ENCODE data around the gene AASDHPPT. TPM values are rescaled to one million over a fixed set of nuclear protein-coding genes. Genes with fewer than 3 reads are reported as not detected.

AASDHPPT gene
- total RNA-seq, 1 donor from 2014 or later, result 17.6 TPM

- H3K4me3 ChIP-seq, result no peak overlapping the region
- intact Hi-C loops (cut with DNase I), result no loop called here
- no peaks in the 10 kb centered on the region for H3K4me1 ChIP-seq
- H3K27ac ChIP-seq, result no peak overlapping the region
- no peak for TF ChIP-seq CTCF (IDR thresholded peaks at IDR 0.05)
- H3K9me3 ChIP-seq, result no peaks in the 10 kb centered on the region
- peaks cover 14 to 25% of the 10 kb centered on the region in 2 donors for H3K36me3 ChIP-seq
- DNase-seq (ENCODE audit: low spot score in 2 of 2), result no peak
- no peaks in the 10 kb centered on the region for H3K27me3 ChIP-seq
These were observed 23.9 kb downstream of the AASDHPPT start for GRCh38 chr11:106101370-106101769.

GRCh38 chr11:106101819-106102218, 24.4 kb downstream of the AASDHPPT start:
- H3K4me1 ChIP-seq, result no peaks in the 10 kb centered on the region
- H3K9me3 ChIP-seq, result no peaks in the 10 kb centered on the region
- no peak for DNase-seq (ENCODE audit: low spot score in 2 of 2)
- H3K36me3 ChIP-seq, result peaks cover 11 to 20% of the 10 kb centered on the region in 2 donors
- no peak overlapping the region for H3K27ac ChIP-seq
- no peaks in the 10 kb centered on the region for H3K27me3 ChIP-seq
- TF ChIP-seq CTCF (IDR thresholded peaks at IDR 0.05), result no peak
- no peak overlapping the region for H3K4me3 ChIP-seq
- intact Hi-C loops (cut with DNase I), result no loop called here

GRCh38 chr11:106105986-106106385, 28.5 kb downstream of the AASDHPPT start:
- Histone ChIP-seq H3K27me3 (no peaks in the 10 kb centered on the region), H3K9me3 (no peaks in the 10 kb centered on the region), H3K27ac (no peak overlapping the region), H3K4me1 (no peaks in the 10 kb centered on the region), H3K4me3 (no peak overlapping the region), H3K36me3 (no peaks in the 10 kb centered on the region)
- no peak for DNase-seq (ENCODE audit: low spot score in 2 of 2)
- TF ChIP-seq CTCF (IDR thresholded peaks at IDR 0.05), result no peak
- intact Hi-C loops (cut with DNase I), result no loop called here

- no peak for TF ChIP-seq CTCF (IDR thresholded peaks at IDR 0.05)
- Histone ChIP-seq H3K4me3 (no peak overlapping the region), H3K27ac (no peak overlapping the region), H3K4me1 (no peaks in the 10 kb centered on the region), H3K36me3 (no peaks in the 10 kb centered on the region), H3K27me3 (no peaks in the 10 kb centered on the region), H3K9me3 (no peaks in the 10 kb centered on the region)
- intact Hi-C loops (cut with DNase I), result no loop called here
- DNase-seq (ENCODE audit: low spot score in 2 of 2), result no peak
These were observed 44.3 kb downstream of the AASDHPPT start for GRCh38 chr11:106121570-106122320.

- Histone ChIP-seq H3K9me3 (no peaks in the 10 kb centered on the region), H3K4me3 (no peak overlapping the region), H3K4me1 (no peaks in the 10 kb centered on the region), H3K27ac (no peak overlapping the region), H3K27me3 (no peaks in the 10 kb centered on the region), H3K36me3 (no peaks in the 10 kb centered on the region)
- TF ChIP-seq CTCF (IDR thresholded peaks at IDR 0.05), result no peak
- DNase-seq (ENCODE audit: low spot score in 2 of 2), result no peak
- intact Hi-C loops (cut with DNase I), result no loop called here
These were observed 50.1 kb downstream of the AASDHPPT start for GRCh38 chr11:106127604-106128003.

Data from ascending aorta (tissue), 2 donors.